ENCODE measurements around the gene P2RX1.

P2RX1 gene

DNA sequence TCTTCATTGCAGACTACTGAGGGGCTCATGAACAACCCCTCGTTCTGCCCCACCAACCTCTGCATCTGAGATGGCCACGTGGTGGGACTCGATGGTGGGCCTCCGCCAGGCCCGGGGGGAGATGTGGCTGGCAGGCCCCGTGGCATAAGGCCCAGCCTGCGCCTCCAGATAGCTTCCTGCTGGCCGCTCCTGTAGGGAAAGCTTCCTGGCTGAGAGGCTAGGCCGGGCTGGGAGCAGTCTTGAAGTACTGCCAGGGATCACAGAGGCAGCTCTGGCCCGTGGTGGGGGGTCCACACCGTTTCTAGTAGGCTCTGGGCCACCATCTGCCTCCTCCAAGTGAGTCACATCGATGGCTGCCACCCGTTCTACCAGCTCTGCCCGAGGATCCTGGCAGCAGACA, 31.0 kb downstream of the P2RX1 start:
- no peak for DNase-seq (ENCODE audit: extremely low read depth, low read depth)
- no peak for TF ChIP-seq CTCF (IDR thresholded peaks at IDR 0.05; ENCODE audit: low read depth, low read length, missing control alignments)
- H3K4me3 ChIP-seq (replicated peaks; ENCODE audit: low read depth, low read length), result no peak overlapping the region

DNA sequence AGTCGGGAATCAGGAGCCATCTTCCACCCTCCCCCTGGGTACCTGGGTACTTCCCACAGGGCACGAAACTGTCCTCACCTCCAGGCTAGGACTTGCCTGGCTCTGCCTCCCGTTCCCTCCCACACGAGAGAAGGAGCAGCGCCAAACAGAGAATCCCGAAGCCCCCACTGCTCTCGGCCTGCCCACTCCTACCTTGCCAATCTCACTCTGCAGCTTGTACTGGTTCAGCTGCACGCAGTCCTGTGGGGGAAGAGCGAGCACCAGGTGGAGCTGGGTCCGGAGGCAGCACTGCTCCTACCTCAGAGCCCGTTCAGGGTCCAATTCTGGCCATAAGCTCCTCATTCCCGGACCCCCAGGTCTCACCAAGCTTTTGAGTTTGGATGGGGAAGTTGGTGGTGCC, 32.1 kb downstream of the P2RX1 start:
- DNase-seq (ENCODE audit: extremely low read depth, low read depth), result no peak
- H3K4me3 ChIP-seq (replicated peaks; ENCODE audit: low read depth, low read length), result no peak overlapping the region
- TF ChIP-seq CTCF (IDR thresholded peaks at IDR 0.05; ENCODE audit: low read depth, low read length, missing control alignments), result no peak

DNA sequence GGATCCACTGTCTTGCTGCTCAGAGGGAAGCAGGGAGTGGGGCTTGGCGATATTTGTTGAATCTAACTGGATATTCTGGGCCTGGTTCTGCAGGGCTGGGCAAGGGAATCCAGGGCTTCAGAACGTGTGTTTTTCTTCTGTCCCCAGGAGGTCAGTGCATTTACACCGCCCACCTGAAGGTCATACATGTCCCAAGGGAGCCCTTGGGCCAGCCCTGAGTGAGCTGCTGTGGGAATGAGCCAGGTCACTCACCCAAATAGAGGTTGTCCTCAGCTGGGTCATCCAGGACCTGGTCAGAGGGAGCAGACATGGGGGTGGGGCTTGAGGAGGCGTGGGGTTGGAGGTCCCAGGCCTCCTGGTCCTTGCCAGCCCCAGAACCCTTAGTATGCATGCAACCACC, 34.0 kb downstream of the P2RX1 start:
- no peak overlapping the region for H3K4me3 ChIP-seq (replicated peaks; ENCODE audit: low read depth, low read length)
- no peak for DNase-seq (ENCODE audit: extremely low read depth, low read depth)
- no peak for TF ChIP-seq CTCF (IDR thresholded peaks at IDR 0.05; ENCODE audit: low read depth, low read length, missing control alignments)

DNA sequence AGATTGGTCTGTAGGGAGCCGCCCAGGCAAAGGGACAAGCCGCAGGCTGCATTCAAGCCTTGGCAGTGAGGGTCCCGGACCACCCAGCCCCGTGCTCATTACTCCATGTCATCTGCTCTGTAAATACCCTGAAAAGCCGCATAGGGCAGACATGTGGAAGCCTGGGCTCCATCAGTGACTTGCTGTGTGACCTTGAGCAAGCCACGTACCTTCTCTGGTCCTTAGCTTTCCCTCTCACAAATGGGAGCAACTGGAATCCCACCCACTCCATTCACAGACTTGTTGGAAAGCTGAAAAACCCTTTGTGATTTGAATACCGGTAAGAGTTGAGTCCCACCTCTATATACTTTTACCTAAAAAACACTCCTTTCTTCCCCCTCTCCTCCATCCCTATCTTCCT, 35.3 kb downstream of the P2RX1 start:
- no peak overlapping the region for H3K4me3 ChIP-seq (replicated peaks; ENCODE audit: low read depth, low read length)
- no peak for TF ChIP-seq CTCF (IDR thresholded peaks at IDR 0.05; ENCODE audit: low read depth, low read length, missing control alignments)
- no peak for DNase-seq (ENCODE audit: extremely low read depth, low read depth)

DNA sequence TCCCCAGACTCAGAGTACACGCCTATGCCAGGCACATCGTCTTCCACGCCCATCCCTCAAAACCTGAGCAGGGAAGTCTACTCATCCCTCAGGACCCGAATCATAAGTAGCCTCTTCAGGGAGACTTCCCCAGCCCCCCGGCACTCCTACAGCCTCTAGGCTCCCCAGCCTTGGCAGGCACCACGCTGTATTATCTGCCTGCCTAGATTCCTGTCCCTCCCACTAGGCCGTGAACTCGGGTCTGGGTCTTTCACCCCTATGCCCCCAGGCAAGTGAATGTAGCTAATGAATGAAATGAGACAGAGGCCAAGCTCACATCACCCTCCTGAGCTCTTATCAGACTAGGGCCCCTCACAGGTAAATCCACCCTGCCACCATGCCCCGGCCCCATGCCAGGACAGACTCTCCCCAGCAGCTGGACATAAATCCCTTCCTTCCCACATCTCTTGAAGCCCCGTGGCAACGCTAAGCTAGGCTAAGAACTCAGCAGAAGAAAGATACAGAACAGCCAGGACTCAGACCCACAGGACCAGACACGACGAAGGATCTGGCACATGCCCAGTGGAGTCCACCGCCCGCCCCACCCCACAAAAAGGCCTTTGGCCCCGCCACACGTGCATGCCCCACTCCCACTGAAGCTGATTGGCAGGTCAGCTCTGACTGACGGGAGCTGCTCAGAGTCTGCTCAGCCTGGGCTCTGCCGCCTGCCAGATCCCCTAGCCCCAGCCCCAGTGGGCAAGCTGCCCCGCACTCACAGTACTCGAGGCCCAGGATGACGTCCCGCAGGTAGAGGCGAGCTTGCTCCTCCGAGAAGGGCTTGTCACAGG, 36.5 kb downstream of the P2RX1 start:
- no peak for TF ChIP-seq CTCF (IDR thresholded peaks at IDR 0.05; ENCODE audit: low read depth, low read length, missing control alignments)
- no peak for DNase-seq (ENCODE audit: extremely low read depth, low read depth)
- no peak overlapping the region for H3K4me3 ChIP-seq (replicated peaks; ENCODE audit: low read depth, low read length)

DNA sequence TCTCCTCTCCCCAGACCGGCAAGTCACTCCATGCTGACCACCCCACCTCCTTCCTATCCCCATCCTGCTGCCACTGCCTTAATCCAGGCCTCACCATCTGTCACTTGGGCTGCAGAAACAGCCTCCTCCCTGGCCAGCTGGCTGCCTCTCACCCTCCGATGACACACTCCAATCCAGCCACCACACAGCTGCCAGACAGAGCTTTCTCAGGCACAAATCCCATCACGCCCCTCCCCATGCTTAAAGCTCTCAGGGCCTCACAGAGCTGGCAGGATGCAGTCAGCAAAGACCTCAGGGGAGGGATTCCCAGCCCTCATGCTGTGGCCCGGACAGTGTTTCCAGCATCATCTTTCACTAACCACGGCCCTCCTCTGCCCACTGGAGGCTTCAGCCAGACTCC, 37.1 kb downstream of the P2RX1 start:
- TF ChIP-seq CTCF (IDR thresholded peaks at IDR 0.05; ENCODE audit: low read depth, low read length, missing control alignments), result no peak
- H3K4me3 ChIP-seq (replicated peaks; ENCODE audit: low read depth, low read length), result no peak overlapping the region
- no peak for DNase-seq (ENCODE audit: extremely low read depth, low read depth)

- no peak for DNase-seq (ENCODE audit: extremely low read depth, low read depth)
- TF ChIP-seq CTCF (IDR thresholded peaks at IDR 0.05; ENCODE audit: low read depth, low read length, missing control alignments), result no peak
- no peak overlapping the region for H3K4me3 ChIP-seq (replicated peaks; ENCODE audit: low read depth, low read length)
Observed at GRCh38 chr17:3877220-3877619, 39.0 kb downstream of the P2RX1 start.
